ENCODE data around the gene OXCT1.

DNA sequence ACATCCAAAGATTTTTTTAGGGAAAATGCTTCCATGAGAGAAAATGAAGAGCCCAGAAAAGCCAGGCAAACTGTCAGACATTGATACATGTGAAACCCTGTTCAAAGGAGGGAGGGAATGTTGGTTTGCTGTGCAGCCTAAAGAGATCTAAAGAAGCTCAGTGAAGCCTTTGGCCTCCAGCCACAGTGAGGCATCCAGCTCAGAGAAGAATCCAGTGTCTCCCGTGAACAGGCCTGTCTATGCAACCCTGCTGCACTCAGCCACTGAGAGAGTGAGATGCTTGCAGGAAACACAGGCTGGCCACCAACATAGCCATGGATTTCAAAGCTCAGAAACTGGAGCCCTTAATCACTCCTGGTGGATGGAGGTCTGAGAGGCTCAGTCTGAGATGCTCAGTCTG, 188.4 kb downstream of the OXCT1 start:
- TF ChIP-seq, protein P1, sequence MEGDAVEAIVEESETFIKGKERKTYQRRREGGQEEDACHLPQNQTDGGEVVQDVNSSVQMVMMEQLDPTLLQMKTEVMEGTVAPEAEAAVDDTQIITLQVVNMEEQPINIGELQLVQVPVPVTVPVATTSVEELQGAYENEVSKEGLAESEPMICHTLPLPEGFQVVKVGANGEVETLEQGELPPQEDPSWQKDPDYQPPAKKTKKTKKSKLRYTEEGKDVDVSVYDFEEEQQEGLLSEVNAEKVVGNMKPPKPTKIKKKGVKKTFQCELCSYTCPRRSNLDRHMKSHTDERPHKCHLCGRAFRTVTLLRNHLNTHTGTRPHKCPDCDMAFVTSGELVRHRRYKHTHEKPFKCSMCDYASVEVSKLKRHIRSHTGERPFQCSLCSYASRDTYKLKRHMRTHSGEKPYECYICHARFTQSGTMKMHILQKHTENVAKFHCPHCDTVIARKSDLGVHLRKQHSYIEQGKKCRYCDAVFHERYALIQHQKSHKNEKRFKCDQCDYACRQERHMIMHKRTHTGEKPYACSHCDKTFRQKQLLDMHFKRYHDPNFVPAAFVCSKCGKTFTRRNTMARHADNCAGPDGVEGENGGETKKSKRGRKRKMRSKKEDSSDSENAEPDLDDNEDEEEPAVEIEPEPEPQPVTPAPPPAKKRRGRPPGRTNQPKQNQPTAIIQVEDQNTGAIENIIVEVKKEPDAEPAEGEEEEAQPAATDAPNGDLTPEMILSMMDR (IDR thresholded peaks at IDR 0.05; ENCODE audit: poor library complexity): no peak
- TF ChIP-seq EZH2phosphoT487 (IDR thresholded peaks at IDR 0.05; ENCODE audit: low read depth, severe bottlenecking, unreplicated experiment) (no peak), EZH2 (IDR thresholded peaks at IDR 0.05; ENCODE audit: borderline replicate concordance) (no peak)
